ENCODE data around the gene PTPRG. TPM values are rescaled to one million over a fixed set of nuclear protein-coding genes. Genes with fewer than 3 reads are reported as not detected.

Gene PTPRG
- total and polyA plus RNA-seq, 4 donors = 3.6 to 35.6 (median 8.1) TPM

- Histone ChIP-seq H3K27me3 (ENCODE audit: control insufficient read depth in 4 of 4, insufficient read depth in 4 of 4, low read length in 3 of 4) (no peaks in the 10 kb centered on the region), H3K4me1 (ENCODE audit: control insufficient read depth in 4 of 4, insufficient read depth in 4 of 4, low read length in 3 of 4) (peaks cover 2 to 16% (median 14%) of the 10 kb centered on the region in 4 donors), H3K27ac (ENCODE audit: low read depth in 1 of 2, low read length in 2 of 2) (no peak overlapping the region), H3K36me3 (ENCODE audit: control insufficient read depth in 4 of 4, insufficient read depth in 3 of 4, low read depth in 1 of 4, low read length in 3 of 4) (no peaks in the 10 kb centered on the region), H3K9me3 (ENCODE audit: control insufficient read depth in 4 of 4, low read length in 3 of 4) (no peaks in the 10 kb centered on the region), H3K9ac (ENCODE audit: low read depth in 1 of 2, low read length in 2 of 2) (no peak overlapping the region), H3K4me3 (ENCODE audit: low read depth in 1 of 3, low read length in 3 of 3) (no peak overlapping the region)
- 85% methylated on average over 2 of the region's 2 CpGs for WGBS
- DNase-seq (ENCODE audit: low spot score) = no peak
- TF ChIP-seq ATF3 (IDR thresholded peaks at IDR 0.05) (no peak), EGR1 (IDR thresholded peaks at IDR 0.05; ENCODE audit: low read depth in 2 of 2) (no peak), SP1 (IDR thresholded peaks at IDR 0.05) (no peak)
Observed at GRCh38 chr3:61975936-61976335, 414.6 kb downstream of the PTPRG start.

GRCh38 chr3:61978460-61979419 lies 417.4 kb downstream of the PTPRG start:
- DNase-seq (ENCODE audit: low spot score) = no peak
- Histone ChIP-seq H3K9me3 (ENCODE audit: control insufficient read depth in 4 of 4, low read length in 3 of 4) (no peaks in the 10 kb centered on the region), H3K27ac (ENCODE audit: low read depth in 1 of 2, low read length in 2 of 2) (no peak overlapping the region), H3K4me3 (ENCODE audit: low read depth in 1 of 3, low read length in 3 of 3) (no peak overlapping the region), H3K4me1 (ENCODE audit: control insufficient read depth in 4 of 4, insufficient read depth in 4 of 4, low read length in 3 of 4) (peaks cover 2 to 25% (median 16%) of the 10 kb centered on the region in 4 donors), H3K9ac (ENCODE audit: low read depth in 1 of 2, low read length in 2 of 2) (no peak overlapping the region), H3K36me3 (ENCODE audit: control insufficient read depth in 4 of 4, insufficient read depth in 3 of 4, low read depth in 1 of 4, low read length in 3 of 4) (no peaks in the 10 kb centered on the region), H3K27me3 (ENCODE audit: control insufficient read depth in 4 of 4, insufficient read depth in 4 of 4, low read length in 3 of 4) (no peaks in the 10 kb centered on the region)
- TF ChIP-seq REST (IDR thresholded peaks at IDR 0.05) = no peak
- TF ChIP-seq NR2F2 (IDR thresholded peaks at IDR 0.05) = no peak
- no peak for TF ChIP-seq CTCF (IDR thresholded peaks at IDR 0.05; ENCODE audit: low read depth, low read length, missing input control)
- TF ChIP-seq RXRA (IDR thresholded peaks at IDR 0.05) = peak in 1 of 2 donors; percentile 53
- TF ChIP-seq FOXA2 (IDR thresholded peaks at IDR 0.05) = no peak
- peak in 1 of 2 donors; percentile 40 for TF ChIP-seq EGR1 (IDR thresholded peaks at IDR 0.05; ENCODE audit: low read depth in 2 of 2)
- TF ChIP-seq JUND (IDR thresholded peaks at IDR 0.05) = peak in 1 of 2 donors; percentile 34
- TF ChIP-seq TAF1 (conservative IDR thresholded peaks at IDR 0.05) = no peak
- TF ChIP-seq HNF4G (IDR thresholded peaks at IDR 0.05) = peak; percentile 53
- TF ChIP-seq YY1 (IDR thresholded peaks at IDR 0.05) = peak; percentile 86
- peak; percentile 88 to 92 for TF ChIP-seq HNF4A (conservative IDR thresholded peaks at IDR 0.05)
- TF ChIP-seq ZBTB33 (IDR thresholded peaks at IDR 0.05) = no peak
- TF ChIP-seq MAX (IDR thresholded peaks at IDR 0.05) = peak; percentile 10
- TF ChIP-seq ATF3 (IDR thresholded peaks at IDR 0.05) = no peak
- TF ChIP-seq RAD21 (IDR thresholded peaks at IDR 0.05) = peak; percentile 17 to 25
- peak; percentile 73 for TF ChIP-seq SP1 (IDR thresholded peaks at IDR 0.05)
- WGBS = 80% methylated on average over 8 of the region's 8 CpGs

Data from liver (tissue), 9 donors.